Measurements from ENCODE around the gene SLC43A1.
"Not testable (repeated sequence)": the region's sequence is repeated elsewhere in the genome, so short reads cannot be mapped to it uniquely, and the experiment has no call there.

SLC43A1 gene

GRCh38 chr11:57460758-57461749, 54.4 kb downstream of the SLC43A1 start:
- no peak for DNase-seq (ENCODE audit: low spot score)

DNA sequence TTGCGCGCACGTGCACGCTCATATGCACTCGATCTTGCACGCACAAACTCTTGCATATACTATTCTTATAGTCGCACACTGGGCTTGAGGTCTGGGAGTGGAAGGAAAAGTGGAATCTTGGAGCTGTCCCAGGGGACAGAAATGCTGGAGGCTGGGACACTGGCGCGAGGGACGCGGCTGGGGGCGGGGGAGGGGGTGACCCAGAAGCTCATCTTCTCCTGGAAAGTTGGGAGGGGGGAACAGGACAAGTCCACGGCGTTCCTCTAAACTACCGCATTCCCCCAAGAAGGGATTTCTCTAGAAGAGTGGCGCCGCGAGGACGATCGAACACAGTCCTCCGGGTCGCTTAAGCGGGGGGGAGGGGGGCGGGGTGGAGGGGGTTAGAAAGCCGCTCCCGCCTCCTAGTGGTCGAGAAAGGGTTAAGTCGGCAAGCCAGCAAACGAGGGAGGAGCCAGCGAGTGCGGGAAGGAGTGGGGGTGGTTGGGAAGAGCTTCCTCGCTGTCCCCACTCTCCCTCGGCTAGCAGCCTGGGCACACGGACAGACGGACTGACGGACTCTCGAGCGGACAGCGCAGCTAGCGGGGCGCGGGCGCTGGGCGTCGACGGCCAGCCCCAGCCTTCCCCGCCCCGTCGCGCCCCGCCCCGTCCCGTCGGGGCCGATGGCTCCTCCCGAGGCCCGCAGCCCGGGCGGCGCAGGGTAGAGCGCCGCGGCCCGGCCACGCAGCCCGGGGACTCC, 55.3 kb downstream of the SLC43A1 start, which contains the start of gene RTN4RL2:
TSS of gene RTN4RL2 (plus strand) at position 507 of the 736 bp plus-strand sequence. CDS start 338 bp downstream, outside the sequence.
- DNase-seq (ENCODE audit: low spot score), result no peak

- no peak for DNase-seq (ENCODE audit: low spot score)
Measured at GRCh38 chr11:57459164-57460021, 56.1 kb downstream of the SLC43A1 start.

DNA sequence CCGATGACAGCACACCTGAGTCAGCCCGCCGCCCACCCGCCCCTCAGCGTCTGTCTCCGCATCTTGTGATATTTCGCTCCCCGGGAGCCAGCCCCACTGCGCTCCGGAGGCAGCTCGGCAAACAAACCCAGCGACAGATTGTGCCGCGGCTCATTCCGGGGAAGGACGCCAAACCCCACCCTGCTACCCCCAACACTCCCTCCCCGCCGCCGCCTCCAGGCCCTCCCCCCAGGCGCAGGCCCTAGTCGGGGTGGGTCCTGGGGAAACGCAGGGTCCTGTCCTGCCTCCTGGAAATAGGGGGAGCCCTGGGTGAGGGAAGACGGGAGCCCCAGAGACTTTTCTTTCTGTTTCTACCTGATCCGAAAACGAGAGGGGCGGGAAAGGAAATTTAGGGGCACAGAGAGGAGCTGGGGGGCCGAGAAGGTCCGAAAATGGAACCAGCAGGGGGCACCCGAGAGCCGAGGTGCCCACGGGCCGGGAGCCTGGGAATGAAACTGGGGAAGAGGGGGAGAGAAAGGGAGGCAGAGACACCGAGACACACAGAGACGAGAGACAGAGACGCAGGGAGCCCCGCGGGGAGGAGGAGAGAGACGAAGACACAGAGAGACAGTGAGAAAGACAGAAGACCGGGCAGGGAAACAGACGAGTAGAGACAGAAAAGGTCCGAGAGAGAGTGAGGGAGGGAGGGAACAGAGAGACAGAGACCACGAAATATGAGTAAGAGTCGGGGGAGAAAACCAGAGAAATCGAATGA, 56.9 kb downstream of the SLC43A1 start:
- DNase-seq (ENCODE audit: low spot score), result no peak

GRCh38 chr11:57458060-57458409, 57.5 kb downstream of the SLC43A1 start:
- DNase-seq (ENCODE audit: low spot score), result no peak

DNA sequence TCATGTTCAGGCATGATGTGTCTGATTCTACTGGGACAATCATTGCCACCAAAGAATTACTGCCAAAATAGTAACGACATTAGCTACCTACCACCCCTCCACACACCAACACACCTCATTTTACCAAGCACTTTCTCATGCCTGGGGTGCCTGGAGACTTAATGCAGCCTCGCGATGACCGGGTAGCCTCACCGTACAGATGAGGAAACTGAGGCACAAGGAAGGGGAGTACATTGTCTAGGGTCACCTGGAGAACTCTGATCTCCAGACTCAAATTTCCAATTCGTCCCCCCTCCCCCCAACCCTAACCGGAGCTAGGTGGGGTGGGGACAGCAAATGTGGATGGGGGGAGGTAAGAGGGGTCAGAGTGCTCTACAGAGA, 57.9 kb downstream of the SLC43A1 start:
- no peak for DNase-seq (ENCODE audit: low spot score)

- peak; percentile 64 for DNase-seq (ENCODE audit: low spot score)
Measured at GRCh38 chr11:57456960-57457642, 58.4 kb downstream of the SLC43A1 start.

DNA sequence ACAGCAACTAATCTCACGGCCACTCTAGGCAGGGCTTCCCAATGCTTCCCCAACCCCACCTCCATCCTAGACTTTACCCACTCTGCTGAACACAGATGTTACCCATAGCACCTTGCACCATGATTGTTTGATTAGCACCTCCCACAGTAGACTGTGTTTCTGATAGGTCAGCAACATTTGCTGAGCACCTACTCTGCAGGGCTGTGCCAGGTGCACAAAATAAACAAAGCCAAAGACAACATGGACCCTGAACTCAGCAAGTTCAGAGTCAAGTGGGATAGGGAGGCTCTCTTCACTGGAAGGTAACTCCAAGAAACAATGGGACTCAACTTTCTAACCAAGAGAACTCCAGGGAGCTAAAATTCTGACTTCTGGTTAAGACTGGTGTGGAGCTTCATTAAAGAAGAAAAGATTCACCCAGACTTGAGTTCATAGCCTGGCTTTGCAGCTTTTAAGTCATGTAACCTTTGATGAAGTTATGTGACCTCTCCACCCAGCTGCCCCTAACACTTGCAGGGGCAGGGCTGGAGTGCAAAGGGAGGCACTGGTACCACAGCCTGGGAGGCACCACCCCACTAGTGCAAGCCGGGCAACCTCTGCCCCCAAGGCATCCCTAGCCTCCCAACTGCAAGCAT, 61.8 kb downstream of the SLC43A1 start:
- DNase-seq (ENCODE audit: low spot score), result no peak

DNA sequence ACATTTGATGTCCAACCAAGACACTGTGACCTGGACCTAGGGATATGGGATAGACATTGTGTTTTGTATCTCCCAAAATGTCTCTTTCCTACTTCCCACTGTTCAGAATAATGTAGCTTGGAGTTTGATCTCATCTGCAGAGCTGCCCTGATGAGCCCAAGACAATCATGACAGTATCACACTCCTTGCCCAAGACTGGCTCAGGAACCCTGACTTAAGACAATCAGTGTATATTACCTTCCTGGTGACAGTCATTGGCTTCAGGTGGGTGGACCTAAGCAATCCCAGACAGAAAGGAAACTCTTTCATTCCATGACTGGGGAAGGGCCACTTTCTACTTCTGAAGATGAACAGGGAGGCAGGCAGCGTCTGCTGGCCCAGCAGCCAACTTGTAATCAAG, 69.4 kb downstream of the SLC43A1 start:
- DNase-seq (ENCODE audit: low spot score), result no peak

GRCh38 chr11:57445122-57445394, 70.4 kb downstream of the SLC43A1 start:
- not testable (repeated sequence) for DNase-seq (ENCODE audit: low spot score)

DNA sequence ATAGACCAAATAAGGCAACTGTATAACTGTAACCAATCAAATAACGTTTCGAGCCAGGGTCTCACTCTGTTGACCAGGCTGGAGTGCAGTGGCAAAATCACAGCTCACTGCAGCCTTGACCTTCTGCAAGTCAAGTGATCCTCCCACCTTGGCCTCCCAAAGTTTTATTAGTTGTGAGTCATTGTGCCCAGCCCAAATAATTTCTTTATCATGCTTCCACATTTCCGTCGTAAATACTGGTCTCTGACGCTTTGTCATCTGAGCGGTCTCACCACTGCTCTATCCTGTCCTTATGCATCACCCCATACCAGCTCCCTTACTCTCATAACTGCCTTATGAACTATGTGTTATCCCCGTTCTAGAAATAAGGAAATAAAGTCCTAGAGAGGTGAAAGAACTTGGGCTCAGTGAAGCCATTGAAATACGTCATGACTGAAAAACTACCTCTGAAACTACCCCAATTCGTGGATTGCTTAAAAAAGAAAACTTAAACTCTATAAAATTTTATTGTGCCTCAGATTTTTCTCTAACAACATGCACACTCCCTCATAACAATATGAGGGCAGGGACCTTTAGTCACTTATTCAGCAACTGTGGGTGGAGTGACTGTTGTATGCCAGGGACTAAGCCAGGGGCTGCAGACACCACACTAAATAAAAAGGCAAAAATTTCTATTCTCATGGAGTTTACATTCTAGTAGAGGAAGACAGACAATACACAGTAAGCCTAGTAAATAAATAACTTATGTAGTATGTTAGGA, 71.0 kb downstream of the SLC43A1 start:
- DNase-seq (ENCODE audit: low spot score), result no peak

DNA sequence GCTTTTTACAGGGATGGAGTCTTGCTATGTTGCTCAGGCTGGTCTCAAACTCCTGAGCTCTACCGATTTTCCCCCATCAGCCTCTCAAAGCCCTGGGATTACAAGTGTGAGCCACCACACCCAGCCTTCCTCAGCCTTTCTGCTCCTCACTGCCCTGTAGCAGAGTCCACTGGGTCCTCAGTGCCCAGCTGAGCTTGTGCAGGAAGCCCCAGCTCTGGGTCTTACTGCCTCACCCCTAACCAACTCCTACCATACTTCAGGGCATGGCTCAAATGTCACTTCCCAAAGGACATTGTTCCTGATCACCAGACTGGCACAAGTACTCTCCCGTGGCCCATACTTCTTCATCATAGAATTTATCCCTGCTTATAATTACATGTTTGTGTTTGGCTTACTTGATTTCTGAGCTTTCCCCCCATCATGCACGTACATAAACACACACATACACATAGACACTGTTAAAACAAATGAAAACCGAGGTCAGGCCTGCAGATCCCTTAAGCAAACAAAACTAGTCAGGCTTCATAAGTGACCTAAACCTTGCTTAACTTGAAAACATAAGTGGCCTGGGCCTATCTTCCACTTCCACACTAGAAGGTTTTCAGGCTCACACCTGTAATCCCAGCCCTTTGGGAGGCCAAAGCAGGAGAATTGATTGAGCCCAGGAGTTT, 74.6 kb downstream of the SLC43A1 start:
- DNase-seq (ENCODE audit: low spot score), result no peak

DNA sequence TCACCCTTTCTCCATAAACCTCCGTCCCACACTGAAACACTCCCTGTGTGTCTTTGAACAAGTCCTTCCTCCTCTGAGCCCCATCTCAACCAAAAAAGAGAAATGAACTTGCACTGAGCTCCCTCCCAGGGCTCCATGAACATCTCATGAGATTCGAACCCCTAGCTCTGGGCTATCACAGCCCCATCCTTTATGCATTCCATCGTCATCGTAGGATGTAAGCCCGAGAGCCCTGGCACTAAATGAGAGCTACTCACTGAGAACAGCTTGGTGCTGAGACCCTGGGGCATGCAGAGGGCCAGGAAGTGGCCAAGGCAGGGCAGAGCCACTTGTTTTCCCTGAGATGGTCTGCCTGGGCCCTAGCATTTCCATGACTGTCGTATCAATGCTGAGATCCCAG, 75.7 kb downstream of the SLC43A1 start:
- no peak for DNase-seq (ENCODE audit: low spot score)

GRCh38 chr11:57438345-57439285, 76.9 kb downstream of the SLC43A1 start:
- DNase-seq (ENCODE audit: low spot score), result no peak

- DNase-seq (ENCODE audit: low spot score), result no peak
Measured at GRCh38 chr11:57436031-57436430, 79.5 kb downstream of the SLC43A1 start.

GRCh38 chr11:57434640-57435546, 80.6 kb downstream of the SLC43A1 start:
- DNase-seq (ENCODE audit: low spot score), result no peak
